OCI-LY7 (cell line): ENCODE data around the gene LRRC8C. TPM values are rescaled to one million over a fixed set of nuclear protein-coding genes. Genes with fewer than 3 reads are reported as not detected.
"Not testable (repeated sequence)": the region's sequence is repeated elsewhere in the genome, so short reads cannot be mapped to it uniquely, and the experiment has no call there.

Source experiments
- BruUV-seq: library from RNA; stranded (reverse); fragments of 400-500 nt; replicated peaks from 2 replicates; lab custom pipeline; 2021; lab: Mats Ljungman, UMichigan
- CTCF ChIA-PET: fragments of 300-600 bp; sonication (Branson Sonifier 250); formaldehyde crosslinking; loops from one replicate; lab custom pipeline; 2022; ENCODE audit warnings: antibody characterized with exemption; ENCODE audit not compliant: unreplicated experiment; lab: Charles Lee
- POLR2A ChIA-PET: fragments of 300-600 bp; sonication (Branson Sonifier 250); formaldehyde crosslinking; loops from one replicate; lab custom pipeline; 2022; ENCODE audit warnings: antibody characterized with exemption; lab: Charles Lee
- DNase-seq: peaks from one replicate; pipeline ENCODE4 v3.0.0-alpha.2; 2015; ENCODE audit warnings: low spot score
- H2AFZ ChIP-seq: fragments of 200-600 bp; sonication (generic), shearing (Covaris generic); 2 replicates; pipeline ENCODE4 v1.6.1; 2014; ENCODE audit warnings: mild to moderate bottlenecking, antibody characterized with exemption, low read length, moderate library complexity
- H3K27ac ChIP-seq: fragments of 200-600 bp; sonication (generic); 2 replicates; pipeline ENCODE4 v1.5.1; 2014; ENCODE audit warnings: mixed run types, low read depth, mild to moderate bottlenecking, moderate library complexity, low read length, inconsistent platforms; ENCODE audit not compliant: poor library complexity, severe bottlenecking
- H3K36me3 ChIP-seq: fragments of 200-600 bp; sonication (generic); 2 replicates; pipeline ENCODE4 v1.6.1; 2014; ENCODE audit warnings: mild to moderate bottlenecking, antibody characterized with exemption, low read length, moderate library complexity, mixed read lengths; ENCODE audit not compliant: insufficient read depth
- H3K4me1 ChIP-seq: fragments of 200-600 bp; sonication (generic); 2 replicates; pipeline ENCODE4 v1.5.1; 2014; ENCODE audit warnings: mild to moderate bottlenecking, low read length; ENCODE audit not compliant: insufficient read depth, poor library complexity, severe bottlenecking
- H3K4me2 ChIP-seq: fragments of 200-600 bp; sonication (generic); 2 replicates; pipeline ENCODE4 v1.6.1; 2014; ENCODE audit warnings: mild to moderate bottlenecking, low read length
- H3K4me3 ChIP-seq: fragments of 200-600 bp; sonication (generic); 2 replicates; pipeline ENCODE4 v1.5.1; 2014; ENCODE audit warnings: mild to moderate bottlenecking, low read depth, low read length; ENCODE audit not compliant: poor library complexity, severe bottlenecking
- H3K79me2 ChIP-seq: fragments of 200-600 bp; sonication (generic); 2 replicates; pipeline ENCODE4 v1.6.1; 2016; ENCODE audit warnings: low read depth, mild to moderate bottlenecking, low read length, moderate library complexity, mixed read lengths; ENCODE audit not compliant: insufficient read depth
- H3K9me2 ChIP-seq: fragments of 200-600 bp; sonication (generic); 2 replicates; pipeline ENCODE4 v1.6.1; 2016; ENCODE audit warnings: mild to moderate bottlenecking, low read length, mixed read lengths; ENCODE audit not compliant: insufficient read depth
- H3K9me3 ChIP-seq: fragments of 200-600 bp; sonication (generic); 2 replicates; pipeline ENCODE4 v1.6.1; 2014; ENCODE audit warnings: mild to moderate bottlenecking, mixed run types, low read length, mixed read lengths
- H4K20me1 ChIP-seq: fragments of 200-600 bp; sonication (generic); 2 replicates; pipeline ENCODE4 v1.6.1; 2014; ENCODE audit warnings: mild to moderate bottlenecking, antibody characterized with exemption, low read length, moderate library complexity, mixed read lengths; ENCODE audit not compliant: insufficient read depth
- CTCF ChIP-seq: fragments of 200-600 bp; sonication (generic); conservative IDR thresholded peaks from 2 replicates; pipeline ENCODE4 v1.5.1; 2014; ENCODE audit warnings: mild to moderate bottlenecking, antibody characterized with exemption, low read length, moderate library complexity, mixed read lengths
- EZH2phosphoT487 ChIP-seq: fragments of 200-600 bp; sonication (generic); IDR thresholded peaks from 2 replicates; pipeline ENCODE4 v1.6.1; 2018; ENCODE audit warnings: low read depth, borderline replicate concordance, mild to moderate bottlenecking, mixed run types, antibody characterized with exemption, low read length, moderate library complexity, mixed read lengths
- intact Hi-C: fragments of 100-400 bp; cut with micrococcal nuclease; formaldehyde crosslinking; loops from one replicate; pipeline ENCODE4 v1.10.0; 2022; ENCODE audit not compliant: unreplicated experiment
- total RNA-seq, 2 experiments: library from RNA; depleted of rRNA in 1 of 2; stranded (reverse); fragments of >200 nt in 1 of 2; shearing (Covaris generic) in 1 of 2; gene quantifications; 2 replicates each; pipeline ENCODE4 v1.2.3, GENCODE V29; 2014 to 2022

Gene LRRC8C
- total RNA-seq, 2 experiments from 2014 or later: 6.0 to 9.0 TPM

GRCh38 chr1:89589515-89589914, 43.4 kb upstream of the LRRC8C start:
- Histone ChIP-seq H3K4me1 (no peaks in the 10 kb centered on the region), H3K36me3 (peaks cover 20% of the 10 kb centered on the region; the same call in 1 of the 2 replicates), H3K27ac (no peak overlapping the region), H3K4me3 (no peak overlapping the region), H3K4me2 (no peak overlapping the region), H3K79me2 (no peaks in the 10 kb centered on the region), H4K20me1 (no peaks in the 10 kb centered on the region), H2AFZ (no peak overlapping the region), H3K9me2 (no peaks in the 10 kb centered on the region), H3K9me3 (no peaks in the 10 kb centered on the region)
- TF ChIP-seq CTCF (no peak), EZH2phosphoT487 (no peak)
- BruUV-seq: no TSS peak
- no peak for DNase-seq
- ChIA-PET POLR2A (interaction anchor here (0.7 to 1.3 kb wide), 5 partner anchors 9 to 177 kb away, joined by 3 to 11 read pairs (median 5); no protein-coding TSS in a partner anchor), CTCF (no interaction called here)
- intact Hi-C loops: no loop called here

GRCh38 chr1:89590341-89591080, 42.4 kb upstream of the LRRC8C start:
- POLR2A ChIA-PET: interaction anchor here (0.7 to 1.3 kb wide), 4 partner anchors 10 to 176 kb away, joined by 3 to 11 read pairs (median 5); no protein-coding TSS in a partner anchor
- H3K4me1 ChIP-seq: no peaks in the 10 kb centered on the region
- H3K4me3 ChIP-seq: no peak overlapping the region
- no peaks in the 10 kb centered on the region for H4K20me1 ChIP-seq
- H3K79me2 ChIP-seq: no peaks in the 10 kb centered on the region
- H3K9me3 ChIP-seq: no peaks in the 10 kb centered on the region
- intact Hi-C loops: no loop called here
- TF ChIP-seq CTCF (no peak), EZH2phosphoT487 (no peak)
- CTCF ChIA-PET: no interaction called here
- peaks cover 10% of the 10 kb centered on the region; the same call in 1 of the 2 replicates for H3K36me3 ChIP-seq
- no peaks in the 10 kb centered on the region for H3K9me2 ChIP-seq
- no peak overlapping the region for H3K27ac ChIP-seq
- BruUV-seq: no TSS peak
- DNase-seq: no peak
- H3K4me2 ChIP-seq: no peak overlapping the region
- H2AFZ ChIP-seq: no peak overlapping the region

- H3K9me3 ChIP-seq, H3K4me3 ChIP-seq, intact Hi-C loops, H3K27ac ChIP-seq, BruUV-seq, H3K9me2 ChIP-seq, H4K20me1 ChIP-seq, H3K4me1 ChIP-seq, H3K4me2 ChIP-seq, CTCF ChIA-PET, H3K36me3 ChIP-seq, H3K79me2 ChIP-seq, DNase-seq, H2AFZ ChIP-seq: not testable (repeated sequence)
- POLR2A ChIA-PET: interaction anchor here (0.7 to 1.0 kb wide), 3 partner anchors 9 to 35 kb away, joined by 3 to 6 read pairs (median 3); no protein-coding TSS in a partner anchor
Measured at GRCh38 chr1:89592861-89593302, 40.0 kb upstream of the LRRC8C start.
